B cell (primary cell): ENCODE measurements around the gene NCOA5. TPM values are rescaled to one million over a fixed set of nuclear protein-coding genes. Genes with fewer than 3 reads are reported as not detected.
A peak's percentile ranks its signal among the peaks of the same experiment; 100 is the strongest.

Experiments used
- ATAC-seq: fragments of 200-7000 bp; cut with Tn5 transposase; one replicate; pipeline ENCODE4 v1.10.0; 2021; ENCODE audit warnings: low read depth, mild to moderate bottlenecking, moderate number of reproducible peaks, moderate library complexity
- CTCF ChIA-PET: fragments of 350-600 bp; sonication (Branson Sonifier 250); formaldehyde crosslinking; loops from one replicate; lab custom pipeline; 2021; ENCODE audit warnings: antibody characterized with exemption, inconsistent platforms; lab: Charles Lee
- POLR2A ChIA-PET: fragments of 350-600 bp; sonication (Branson Sonifier 250); formaldehyde crosslinking; loops from one replicate; lab custom pipeline; 2021; ENCODE audit warnings: antibody characterized with exemption; lab: Charles Lee
- DNase-seq: peaks from one replicate; pipeline ENCODE4 v3.0.0; 2013
- H2AFZ ChIP-seq: 2 replicates; pipeline ENCODE4 v1.6.1; 2012; ENCODE audit warnings: mild to moderate bottlenecking, low read depth, low read length; ENCODE audit not compliant: insufficient read depth, poor library complexity, severe bottlenecking
- H3K27ac ChIP-seq, 2 donors: 1 replicate in 1 of 2; 2 replicates in 1 of 2; pipeline ENCODE4 v1.5.1; 2012 to 2013; ENCODE audit warnings: low read length in 2 of 2, mild to moderate bottlenecking in 2 of 2, moderate library complexity in 1 of 2
- H3K27me3 ChIP-seq, 4 experiments: fragments of 200-600 bp in 1 of 4; sonication (generic) in 1 of 4; replicated peaks in 1 of 4; 1 replicate in 2 of 4; 2 replicates in 2 of 4; pipeline versions ENCODE4 v1.6.1 to v1.7.0; 2013 to 2016; ENCODE audit warnings: low read length in 3 of 4, mild to moderate bottlenecking in 2 of 4, mixed read lengths in 1 of 4, moderate library complexity in 1 of 4; ENCODE audit not compliant: insufficient read depth in 4 of 4, control insufficient read depth in 3 of 4; ENCODE audit errors: control extremely low read depth in 1 of 4
- H3K36me3 ChIP-seq, 2 experiments: replicated peaks in 1 of 2; 1 replicate in 1 of 2; 2 replicates in 1 of 2; pipeline versions ENCODE4 v1.6.1 to v1.7.1; 2013; ENCODE audit warnings: low read length in 1 of 2; ENCODE audit not compliant: insufficient read depth in 2 of 2, control insufficient read depth in 1 of 2; ENCODE audit errors: control extremely low read depth in 1 of 2, extremely low read depth in 1 of 2
- H3K4me1 ChIP-seq, 2 donors: fragments of 200-600 bp in 1 of 2; sonication (generic) in 1 of 2; 1 replicate in 1 of 2; 2 replicates in 1 of 2; pipeline versions ENCODE4 v1.5.1 to v1.6.1; 2013 to 2017; ENCODE audit warnings: low read length in 2 of 2; ENCODE audit not compliant: control insufficient read depth in 2 of 2, insufficient read depth in 2 of 2
- H3K4me2 ChIP-seq: replicated peaks from 2 replicates; pipeline ENCODE3; 2012; ENCODE audit warnings: mild to moderate bottlenecking, low read depth, low read length; ENCODE audit not compliant: poor library complexity, severe bottlenecking
- H3K4me3 ChIP-seq, 5 experiments: fragments of 200-600 bp in 1 of 5; sonication (generic) in 1 of 5; 1 replicate in 3 of 5; 2 replicates in 2 of 5; pipeline versions ENCODE4 v1.5.1 to v1.7.0; 2011 to 2016; ENCODE audit warnings: low read length in 4 of 5, mild to moderate bottlenecking in 4 of 5, low read depth in 2 of 5, control low read depth in 1 of 5, moderate library complexity in 1 of 5; ENCODE audit not compliant: insufficient read depth in 1 of 5; ENCODE audit errors: control extremely low read depth in 1 of 5, extremely low read depth in 1 of 5
- H3K79me2 ChIP-seq: fragments of 200-600 bp; sonication (generic); one replicate; pipeline ENCODE4 v1.6.0; 2016; ENCODE audit warnings: low read length; ENCODE audit not compliant: control insufficient read depth, insufficient read depth
- H3K9ac ChIP-seq: fragments of 200-600 bp; sonication (generic); 2 replicates; pipeline ENCODE4 v1.6.1; 2017; ENCODE audit warnings: mild to moderate bottlenecking, low read length, moderate library complexity
- H3K9me3 ChIP-seq, 3 donors: one replicate each; pipeline versions ENCODE4 v1.6.1 to v1.7.1; 2013; ENCODE audit warnings: low read length in 2 of 3; ENCODE audit not compliant: control insufficient read depth in 2 of 3, insufficient read depth in 1 of 3; ENCODE audit errors: control extremely low read depth in 1 of 3
- H4K20me1 ChIP-seq: 2 replicates; pipeline ENCODE4 v1.6.0; 2012; ENCODE audit warnings: mild to moderate bottlenecking, low read length; ENCODE audit not compliant: insufficient read depth, control insufficient read depth, poor library complexity, severe bottlenecking
- H3K27ac Mint-ChIP-seq: one replicate; pipeline ENCODE4 v1.8.0; 2021; ENCODE audit warnings: mixed read lengths
- H3K27me3 Mint-ChIP-seq: one replicate; pipeline ENCODE4 v1.8.0; 2021; ENCODE audit warnings: mixed read lengths
- H3K4me1 Mint-ChIP-seq: one replicate; pipeline ENCODE4 v1.8.0; 2021; ENCODE audit warnings: mixed read lengths
- H3K4me3 Mint-ChIP-seq: one replicate; pipeline ENCODE4 v1.8.0; 2021; ENCODE audit warnings: mixed read lengths
- H3K9me3 Mint-ChIP-seq: one replicate; pipeline ENCODE4 v1.8.0; 2022; ENCODE audit warnings: mixed read lengths; ENCODE audit not compliant: insufficient read depth
- CTCF ChIP-seq: fragments of 200-600 bp; IDR thresholded peaks from one replicate; pipeline ENCODE4 v1.8.0; 2022; ENCODE audit warnings: antibody characterized with exemption, mild to moderate bottlenecking
- EZH2 ChIP-seq: IDR thresholded peaks from 2 replicates; pipeline ENCODE4 v1.6.1; 2012; ENCODE audit warnings: borderline replicate concordance, low read depth, mild to moderate bottlenecking, moderate library complexity, low read length; ENCODE audit not compliant: insufficient read depth, poor library complexity, severe bottlenecking
- WGBS: methylation state at CpG from one replicate; pipeline ENCODE4 v1.1.5; 2013; ENCODE audit warnings: missing lambda C conversion rate; ENCODE audit not compliant: insufficient coverage; 5-methylcytosine and 5-hydroxymethylcytosine counted together
- intact Hi-C: fragments of 100-400 bp; cut with micrococcal nuclease; formaldehyde crosslinking; loops from one replicate; pipeline ENCODE4 v1.10.0; 2022
- polyA plus RNA-seq: library from polyadenylated mRNA; depleted of rRNA; stranded (reverse); fragments of >200 nt; gene quantifications from 2 replicates; pipeline ENCODE4 v1.2.3, GENCODE V29; 2012
- total RNA-seq, 2 donors: library from RNA; stranded (reverse); fragments of 120-200 nt in 1 of 2; gene quantifications; 1 replicate in 1 of 2; 2 replicates in 1 of 2; pipeline versions ENCODE4 v1.2.3 to v1.2.4, GENCODE V29; 2013 to 2022

The NCOA5 gene
- total and polyA plus RNA-seq, 2 donors (not counting 1 experiment from before 2014, with no cell fraction given): 26.0 to 41.6 TPM

GRCh38 chr20:46111028-46111835 is 21.5 kb upstream of the NCOA5 start:
- whole genome bisulfite sequencing: 48% methylated on average over 3 of the region's 5 CpGs
- Histone ChIP-seq H3K4me3 (no peak overlapping the region), H3K27me3 (no peaks in the 10 kb centered on the region), H3K4me1 (peaks cover 43 to 44% of the 10 kb centered on the region in 2 donors), H3K9ac (peak overlapping the region; percentile 36), H4K20me1 (no peaks in the 10 kb centered on the region), H3K79me2 (peaks cover 15% of the 10 kb centered on the region), H2AFZ (peak overlapping the region; percentile 11), H3K27ac (peak overlapping the region; percentile 50 to 74), H3K4me2 (peak overlapping the region; percentile 70), H3K9me3 (no peaks in the 10 kb centered on the region), H3K36me3 (no peaks in the 10 kb centered on the region)
- Mint-ChIP-seq H3K27ac (peak overlapping the region; percentile 73), H3K4me1 (peaks cover 59% of the 10 kb centered on the region), H3K9me3 (no peaks in the 10 kb centered on the region), H3K27me3 (no peaks in the 10 kb centered on the region), H3K4me3 (peak overlapping the region; percentile 64)
- TF ChIP-seq EZH2 (no peak), CTCF (peak; percentile 47)
- DNase-seq (peak; percentile 86), ATAC-seq (peak; percentile 60)
- intact Hi-C loops: loop anchor here (10.0 kb wide), 2 partner anchors 316 to 1226 kb away; partner anchors contain the start of genes DNTTIP1, WFDC3 and YWHAB
- POLR2A ChIA-PET: no interaction called here
- CTCF ChIA-PET: interaction anchor here (0.7 to 1.3 kb wide), 3 partner anchors 8 to 88 kb away, joined by 3 to 5 read pairs (median 4); no protein-coding TSS in a partner anchor

GRCh38 chr20:46108976-46109375 is 19.2 kb upstream of the NCOA5 start:
- H3K4me2 ChIP-seq: peak overlapping the region; percentile 59
- Mint-ChIP-seq H3K27ac (peak overlapping the region; percentile 86), H3K9me3 (no peaks in the 10 kb centered on the region), H3K4me1 (peaks cover 48% of the 10 kb centered on the region), H3K27me3 (no peaks in the 10 kb centered on the region), H3K4me3 (peak overlapping the region; percentile 59)
- peak overlapping the region in 1 of 5 experiments; percentile 11 for H3K4me3 ChIP-seq
- peak overlapping the region; percentile 9 for H3K9ac ChIP-seq
- ATAC-seq (no peak), DNase-seq (no peak)
- POLR2A ChIA-PET: no interaction called here
- H3K79me2 ChIP-seq: peaks cover 10% of the 10 kb centered on the region
- no peaks in the 10 kb centered on the region for H3K9me3 ChIP-seq
- H3K36me3 ChIP-seq: no peaks in the 10 kb centered on the region
- WGBS: 96% methylated on average over 5 of the region's 14 CpGs
- peak overlapping the region; percentile 85 to 89 for H3K27ac ChIP-seq
- no peaks in the 10 kb centered on the region for H3K27me3 ChIP-seq
- CTCF ChIA-PET: interaction anchor here (0.9 to 2.9 kb wide), 5 partner anchors 9 to 86 kb away, joined by 3 to 20 read pairs (median 6); partner anchors contain the start of gene CD40
- peak overlapping the region; percentile 57 for H2AFZ ChIP-seq
- no peaks in the 10 kb centered on the region for H4K20me1 ChIP-seq
- intact Hi-C loops: loop anchor here (1.0 to 5.0 kb wide), 4 partner anchors 10 to 87 kb away; partner anchors contain the start of gene NCOA5
- no peak for TF ChIP-seq EZH2
- no peak for TF ChIP-seq CTCF
- peaks cover 43 to 44% of the 10 kb centered on the region in 2 donors for H3K4me1 ChIP-seq
